OCI-LY1 (cell line): Measurements from ENCODE around the gene FAM98B.

Source experiments
- H2AFZ ChIP-seq: fragments of 200-600 bp; sonication (generic), shearing (Covaris generic); 2 replicates; pipeline ENCODE4 v1.6.0; 2014; ENCODE audit warnings: antibody characterized with exemption, mild to moderate bottlenecking, low read length
- H3F3A ChIP-seq: fragments of 200-600 bp; sonication (generic), shearing (Covaris generic); 2 replicates; pipeline ENCODE4 v1.6.0; 2014; ENCODE audit warnings: mild to moderate bottlenecking, antibody characterized with exemption, low read length, moderate library complexity; ENCODE audit not compliant: insufficient read depth
- H3K27ac ChIP-seq: fragments of 200-600 bp; sonication (generic); 2 replicates; pipeline ENCODE4 v1.5.1; 2014; ENCODE audit warnings: low read length, mixed run types, mild to moderate bottlenecking, low read depth; ENCODE audit not compliant: poor library complexity, severe bottlenecking
- H3K27me3 ChIP-seq: fragments of 200-600 bp; sonication (generic); 2 replicates; pipeline ENCODE4 v1.6.0; 2014; ENCODE audit warnings: antibody characterized with exemption, mild to moderate bottlenecking, low read length, moderate library complexity; ENCODE audit not compliant: insufficient read depth
- H3K36me3 ChIP-seq: fragments of 200-600 bp; sonication (generic); 2 replicates; pipeline ENCODE4 v1.6.1; 2014; ENCODE audit warnings: mild to moderate bottlenecking, antibody characterized with exemption, low read length, moderate library complexity, mixed read lengths; ENCODE audit not compliant: insufficient read depth
- H3K4me1 ChIP-seq: fragments of 200-600 bp; sonication (generic); 2 replicates; pipeline ENCODE4 v1.5.1; 2014; ENCODE audit warnings: mild to moderate bottlenecking, low read length, moderate library complexity; ENCODE audit not compliant: insufficient read depth, severe bottlenecking
- H3K4me2 ChIP-seq: fragments of 200-600 bp; sonication (generic), shearing (Covaris generic); 2 replicates; pipeline ENCODE4 v1.6.1; 2014; ENCODE audit warnings: low read length
- H3K4me3 ChIP-seq: fragments of 200-600 bp; sonication (generic); 2 replicates; pipeline ENCODE4 v1.5.1; 2014; ENCODE audit warnings: low read length, low read depth, mild to moderate bottlenecking, mixed read lengths; ENCODE audit not compliant: poor library complexity, severe bottlenecking
- H3K79me2 ChIP-seq: fragments of 200-600 bp; shearing (Covaris generic); 2 replicates; pipeline ENCODE4 v1.6.1; 2016; ENCODE audit warnings: mixed run types, low read length, mixed read lengths; ENCODE audit not compliant: insufficient read depth
- H3K9ac ChIP-seq: fragments of 200-600 bp; sonication (generic), shearing (Covaris generic); 2 replicates; pipeline ENCODE4 v1.6.1; 2014; ENCODE audit warnings: mild to moderate bottlenecking, low read length, mixed read lengths
- H3K9me2 ChIP-seq: fragments of 200-600 bp; sonication (generic), shearing (Covaris generic); 2 replicates; pipeline ENCODE4 v1.6.1; 2014; ENCODE audit warnings: low read depth, mild to moderate bottlenecking, low read length, mixed read lengths
- H3K9me3 ChIP-seq: fragments of 200-600 bp; shearing (Covaris generic); 2 replicates; pipeline ENCODE4 v1.6.1; 2014; ENCODE audit warnings: low read length, mixed read lengths
- H4K20me1 ChIP-seq: fragments of 200-600 bp; sonication (generic), shearing (Covaris generic); 2 replicates; pipeline ENCODE4 v1.6.0; 2016; ENCODE audit warnings: mild to moderate bottlenecking, low read length; ENCODE audit not compliant: insufficient read depth
- CTCF ChIP-seq: fragments of 200-600 bp; sonication (generic), shearing (Covaris generic); IDR thresholded peaks from 2 replicates; pipeline ENCODE4 v1.5.1; 2017; ENCODE audit warnings: mild to moderate bottlenecking, antibody characterized with exemption, low read length, moderate library complexity, mixed read lengths
- EZH2 ChIP-seq: fragments of 200-600 bp; sonication (generic), shearing (Covaris generic); IDR thresholded peaks from 2 replicates; pipeline ENCODE4 v1.8.0; 2017; ENCODE audit warnings: borderline replicate concordance, mixed run types, mild to moderate bottlenecking, antibody characterized with exemption, low read length, moderate library complexity, mixed read lengths

FAM98B gene

GRCh38 chr15:38482572-38482971, 28.6 kb downstream of the FAM98B start:
- Histone ChIP-seq H3K9ac (no peak overlapping the region), H3K9me2 (no peaks in the 10 kb centered on the region), H3K27ac (no peak overlapping the region), H3K4me1 (no peaks in the 10 kb centered on the region), H3K9me3 (no peaks in the 10 kb centered on the region), H2AFZ (no peak overlapping the region), H3K4me3 (no peak overlapping the region), H3K79me2 (no peaks in the 10 kb centered on the region), H3K36me3 (peaks cover 56% of the 10 kb centered on the region; the same call in 1 of the 2 replicates), H4K20me1 (no peaks in the 10 kb centered on the region), H3K27me3 (no peaks in the 10 kb centered on the region), H3F3A (no peaks in the 10 kb centered on the region), H3K4me2 (no peak overlapping the region)
- TF ChIP-seq EZH2, result no peak
- TF ChIP-seq CTCF, result no peak

- Histone ChIP-seq H3K79me2 (no peaks in the 10 kb centered on the region), H2AFZ (no peak overlapping the region), H3K27me3 (no peaks in the 10 kb centered on the region), H3K9me3 (no peaks in the 10 kb centered on the region), H3K9me2 (no peaks in the 10 kb centered on the region), H3K4me3 (no peak overlapping the region), H3K4me2 (no peak overlapping the region), H3K4me1 (no peaks in the 10 kb centered on the region), H3K27ac (no peak overlapping the region), H3K9ac (no peak overlapping the region), H3K36me3 (peaks cover 59% of the 10 kb centered on the region; the same call in 1 of the 2 replicates), H3F3A (no peaks in the 10 kb centered on the region), H4K20me1 (no peaks in the 10 kb centered on the region)
- TF ChIP-seq EZH2 (no peak), CTCF (no peak)
Measured at GRCh38 chr15:38486936-38487335, 33.0 kb downstream of the FAM98B start.

GRCh38 chr15:38487378-38487777, 33.5 kb downstream of the FAM98B start:
- H3K79me2 ChIP-seq, result no peaks in the 10 kb centered on the region
- peaks cover 54% of the 10 kb centered on the region; the same call in 1 of the 2 replicates for H3K36me3 ChIP-seq
- H3K9me2 ChIP-seq, result no peaks in the 10 kb centered on the region
- H3K27ac ChIP-seq, result no peak overlapping the region
- no peaks in the 10 kb centered on the region for H3F3A ChIP-seq
- H3K9me3 ChIP-seq, result no peaks in the 10 kb centered on the region
- no peak overlapping the region for H3K4me3 ChIP-seq
- TF ChIP-seq EZH2 (no peak), CTCF (no peak)
- no peaks in the 10 kb centered on the region for H3K27me3 ChIP-seq
- no peaks in the 10 kb centered on the region for H4K20me1 ChIP-seq
- no peak overlapping the region for H3K9ac ChIP-seq
- H3K4me2 ChIP-seq, result no peak overlapping the region
- H3K4me1 ChIP-seq, result no peaks in the 10 kb centered on the region
- H2AFZ ChIP-seq, result no peak overlapping the region
